Measurements from ENCODE around the gene LPA.
"Not testable (repeated sequence)": the region's sequence is repeated elsewhere in the genome, so short reads cannot be mapped to it uniquely, and the experiment has no call there.

Gene LPA

GRCh38 chr6:160664198-160664597 lies at the start of gene LPA:
TSS of gene LPA (minus strand) at chr6:160664275. CDS start at chr6:160664214, 61 bp downstream.
- DNase-seq; H3K9me3 ChIP-seq; H3K27ac ChIP-seq; H3K36me3 ChIP-seq; intact Hi-C loops (cut with DNase I; ENCODE audit: low total_unique reads); H3K27me3 ChIP-seq; H3K4me3 ChIP-seq; H3K4me1 ChIP-seq: not testable (repeated sequence)

- intact Hi-C loops (cut with DNase I; ENCODE audit: low total_unique reads) = not testable (repeated sequence)
These were observed 44.9 kb upstream of the LPA start for GRCh38 chr6:160708993-160709392.

GRCh38 chr6:160704688-160705087 lies 40.6 kb upstream of the LPA start:
- H3K4me3 ChIP-seq; H3K36me3 ChIP-seq; DNase-seq; intact Hi-C loops (cut with DNase I; ENCODE audit: low total_unique reads); H3K27ac ChIP-seq; H3K9me3 ChIP-seq; H3K4me1 ChIP-seq; H3K27me3 ChIP-seq: not testable (repeated sequence)

More at GRCh38 chr6:160708993-160709392, 44.9 kb upstream of the LPA start:
- not testable (repeated sequence) for H3K4me3 ChIP-seq, H3K36me3 ChIP-seq, H3K9me3 ChIP-seq, DNase-seq, H3K27me3 ChIP-seq, H3K4me1 ChIP-seq, H3K27ac ChIP-seq

- intact Hi-C loops (cut with DNase I; ENCODE audit: low total_unique reads); H3K9me3 ChIP-seq; H3K36me3 ChIP-seq; H3K27ac ChIP-seq; H3K27me3 ChIP-seq; H3K4me3 ChIP-seq; H3K4me1 ChIP-seq; DNase-seq: not testable (repeated sequence)
These were observed 38.0 kb upstream of the LPA start, which contains the start of gene PLG for GRCh38 chr6:160701918-160702680. TSS of gene PLG (plus strand) at chr6:160702244. CDS start at chr6:160702305, 61 bp downstream.

- no peak for DNase-seq
- no peak for TF ChIP-seq CTCF (IDR thresholded peaks at IDR 0.05)
- intact Hi-C loops (cut with DNase I; ENCODE audit: low total_unique reads) = no loop called here
- Histone ChIP-seq H3K9me3 (no peaks in the 10 kb centered on the region), H3K4me3 (no peak overlapping the region), H3K36me3 (no peaks in the 10 kb centered on the region), H3K4me1 (no peaks in the 10 kb centered on the region), H3K27ac (no peak overlapping the region), H3K27me3 (no peaks in the 10 kb centered on the region)
These were observed 33.8 kb upstream of the LPA start for GRCh38 chr6:160697826-160698225.

GRCh38 chr6:160696884-160697283 lies 32.8 kb upstream of the LPA start:
- H3K4me3 ChIP-seq; H3K27me3 ChIP-seq; H3K4me1 ChIP-seq; intact Hi-C loops (cut with DNase I; ENCODE audit: low total_unique reads); H3K9me3 ChIP-seq; H3K36me3 ChIP-seq; H3K27ac ChIP-seq; DNase-seq: not testable (repeated sequence)

GRCh38 chr6:160695622-160696021 lies 31.5 kb upstream of the LPA start:
- intact Hi-C loops (cut with DNase I; ENCODE audit: low total_unique reads); H3K9me3 ChIP-seq; H3K27ac ChIP-seq; H3K36me3 ChIP-seq; H3K27me3 ChIP-seq; H3K4me1 ChIP-seq; H3K4me3 ChIP-seq; DNase-seq: not testable (repeated sequence)

GRCh38 chr6:160695025-160695424 lies 30.9 kb upstream of the LPA start:
- H3K27me3 ChIP-seq; DNase-seq; H3K36me3 ChIP-seq; H3K27ac ChIP-seq; intact Hi-C loops (cut with DNase I; ENCODE audit: low total_unique reads); H3K4me1 ChIP-seq; H3K4me3 ChIP-seq; H3K9me3 ChIP-seq: not testable (repeated sequence)

- TF ChIP-seq CTCF (IDR thresholded peaks at IDR 0.05) = no peak
- Histone ChIP-seq H3K27ac (no peak overlapping the region), H3K4me1 (no peaks in the 10 kb centered on the region), H3K36me3 (no peaks in the 10 kb centered on the region), H3K27me3 (no peaks in the 10 kb centered on the region), H3K9me3 (no peaks in the 10 kb centered on the region), H3K4me3 (no peak overlapping the region)
- intact Hi-C loops (cut with DNase I; ENCODE audit: low total_unique reads) = no loop called here
- no peak for DNase-seq
These were observed 28.4 kb upstream of the LPA start for GRCh38 chr6:160692369-160692959.

All from tibial artery (tissue), 4 donors.